GM10248 (cell line): ENCODE results near the gene ZC3H14.

Experiments used
- CTCF ChIA-PET: fragments of 300-600 bp; sonication (Branson Sonifier 250); formaldehyde crosslinking; extraction: SDS; loops from one replicate; lab custom pipeline; 2021; ENCODE audit warnings: antibody characterized with exemption; lab: Yijun Ruan, JAX
- POLR2A ChIA-PET: fragments of 350-650 bp; sonication (Branson Sonifier 250); formaldehyde crosslinking; extraction: SDS; loops from one replicate; lab custom pipeline; 2020; ENCODE audit warnings: antibody characterized with exemption; lab: Yijun Ruan, JAX
- DNase-seq: peaks from one replicate; pipeline ENCODE4 v3.0.0; 2012; ENCODE audit errors: extremely low spot score
- CTCF ChIP-seq: IDR thresholded peaks from 2 replicates; pipeline ENCODE4 v1.5.1; 2012; ENCODE audit warnings: mild to moderate bottlenecking, low read depth; ENCODE audit errors: extremely low read depth, missing control alignments, control extremely low read depth

ZC3H14 gene

GRCh38 chr14:88562831-88563686 lies at the start of gene ZC3H14:
Gene ZC3H14 (plus strand): TSS chr14:88563037. CDS start chr14:88563134, 97 bp downstream.
- ChIA-PET POLR2A (interaction anchor here (0.6 kb wide), 1 partner anchor 1388 kb away, joined by 5 read pairs; no protein-coding TSS in a partner anchor), CTCF (interaction anchor here (0.8 to 1.2 kb wide), 3 partner anchors 12 to 32 kb away, joined by 3 read pairs; no protein-coding TSS in a partner anchor)
- TF ChIP-seq CTCF = peak; percentile 42
- DNase-seq = peak; percentile 96

GRCh38 chr14:88515499-88516221 lies 47.2 kb upstream of the ZC3H14 start:
- ChIA-PET CTCF (interaction anchor here (1.4 kb wide), 1 partner anchor 20 kb away, joined by 3 read pairs; no protein-coding TSS in a partner anchor), POLR2A (no interaction called here)
- no peak for TF ChIP-seq CTCF
- no peak for DNase-seq

GRCh38 chr14:88516861-88517357 lies 45.9 kb upstream of the ZC3H14 start:
- DNase-seq = no peak
- POLR2A ChIA-PET = no interaction called here
- no peak for TF ChIP-seq CTCF
- CTCF ChIA-PET = no interaction called here

GRCh38 chr14:88518592-88519512 lies 44.0 kb upstream of the ZC3H14 start:
- ChIA-PET POLR2A (no interaction called here), CTCF (interaction anchor here (1.5 kb wide), 1 partner anchor 10 kb away, joined by 4 read pairs; no protein-coding TSS in a partner anchor)
- no peak for TF ChIP-seq CTCF
- DNase-seq = no peak

GRCh38 chr14:88519907-88520306 lies 42.9 kb upstream of the ZC3H14 start:
- no peak for TF ChIP-seq CTCF
- POLR2A ChIA-PET = no interaction called here
- DNase-seq = no peak
- CTCF ChIA-PET = interaction anchor here (1.5 kb wide), 1 partner anchor 9 kb away, joined by 4 read pairs; no protein-coding TSS in a partner anchor
